ENCODE measurements around the gene TMEM134.

The TMEM134 gene

GRCh38 chr11:67496113-67496512, 27.1 kb upstream of the TMEM134 start:
- TF ChIP-seq, protein P1, sequence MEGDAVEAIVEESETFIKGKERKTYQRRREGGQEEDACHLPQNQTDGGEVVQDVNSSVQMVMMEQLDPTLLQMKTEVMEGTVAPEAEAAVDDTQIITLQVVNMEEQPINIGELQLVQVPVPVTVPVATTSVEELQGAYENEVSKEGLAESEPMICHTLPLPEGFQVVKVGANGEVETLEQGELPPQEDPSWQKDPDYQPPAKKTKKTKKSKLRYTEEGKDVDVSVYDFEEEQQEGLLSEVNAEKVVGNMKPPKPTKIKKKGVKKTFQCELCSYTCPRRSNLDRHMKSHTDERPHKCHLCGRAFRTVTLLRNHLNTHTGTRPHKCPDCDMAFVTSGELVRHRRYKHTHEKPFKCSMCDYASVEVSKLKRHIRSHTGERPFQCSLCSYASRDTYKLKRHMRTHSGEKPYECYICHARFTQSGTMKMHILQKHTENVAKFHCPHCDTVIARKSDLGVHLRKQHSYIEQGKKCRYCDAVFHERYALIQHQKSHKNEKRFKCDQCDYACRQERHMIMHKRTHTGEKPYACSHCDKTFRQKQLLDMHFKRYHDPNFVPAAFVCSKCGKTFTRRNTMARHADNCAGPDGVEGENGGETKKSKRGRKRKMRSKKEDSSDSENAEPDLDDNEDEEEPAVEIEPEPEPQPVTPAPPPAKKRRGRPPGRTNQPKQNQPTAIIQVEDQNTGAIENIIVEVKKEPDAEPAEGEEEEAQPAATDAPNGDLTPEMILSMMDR (IDR thresholded peaks at IDR 0.05) = no peak

GRCh38 chr11:67495234-67496005, 26.4 kb upstream of the TMEM134 start:
- TF ChIP-seq, protein P1 (IDR thresholded peaks at IDR 0.05) = no peak

DNA sequence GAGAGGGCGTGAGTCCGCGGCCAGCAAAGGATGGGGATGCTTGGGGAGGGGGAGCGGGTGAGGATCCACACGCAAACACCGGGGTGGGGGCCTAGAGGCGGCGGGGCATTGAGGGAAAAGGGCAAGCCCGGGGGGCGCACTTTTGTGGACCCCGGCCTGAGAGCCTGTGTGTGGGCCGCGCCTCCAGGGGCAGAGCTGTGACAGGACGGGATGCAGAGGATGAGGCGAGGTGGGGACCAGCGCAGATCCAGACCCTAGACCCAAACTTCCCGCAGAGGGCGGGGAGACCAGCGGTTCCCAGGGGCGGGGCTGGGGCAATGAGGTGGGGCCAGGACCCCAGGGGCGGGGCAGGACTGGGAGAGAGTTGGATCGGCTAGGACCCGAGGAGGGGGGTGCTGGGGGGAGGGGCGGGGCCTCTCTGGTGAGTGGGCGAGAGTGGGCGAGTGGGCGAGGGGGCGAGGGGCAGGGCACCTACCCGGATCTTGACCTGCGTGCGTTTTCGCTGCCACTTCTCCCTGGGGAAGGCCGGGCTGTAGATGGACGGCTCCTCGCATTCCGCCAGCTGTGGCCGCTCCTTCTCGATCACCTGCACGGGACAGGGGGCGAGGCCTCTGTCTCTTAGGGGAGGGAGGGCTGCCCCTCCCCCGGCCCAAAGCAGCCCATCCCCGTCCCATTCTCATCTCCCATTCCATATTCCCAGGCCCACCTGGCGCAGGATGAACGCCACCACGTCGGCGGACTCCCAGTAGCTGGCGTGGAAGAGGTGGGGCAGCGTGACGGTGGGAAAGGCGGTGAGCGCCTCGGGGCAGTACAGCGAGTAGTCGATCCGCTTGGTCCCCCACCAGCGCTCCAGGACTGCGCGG, 25.6 kb upstream of the TMEM134 start:
- TF ChIP-seq, protein P1 (IDR thresholded peaks at IDR 0.05) = no peak

DNA sequence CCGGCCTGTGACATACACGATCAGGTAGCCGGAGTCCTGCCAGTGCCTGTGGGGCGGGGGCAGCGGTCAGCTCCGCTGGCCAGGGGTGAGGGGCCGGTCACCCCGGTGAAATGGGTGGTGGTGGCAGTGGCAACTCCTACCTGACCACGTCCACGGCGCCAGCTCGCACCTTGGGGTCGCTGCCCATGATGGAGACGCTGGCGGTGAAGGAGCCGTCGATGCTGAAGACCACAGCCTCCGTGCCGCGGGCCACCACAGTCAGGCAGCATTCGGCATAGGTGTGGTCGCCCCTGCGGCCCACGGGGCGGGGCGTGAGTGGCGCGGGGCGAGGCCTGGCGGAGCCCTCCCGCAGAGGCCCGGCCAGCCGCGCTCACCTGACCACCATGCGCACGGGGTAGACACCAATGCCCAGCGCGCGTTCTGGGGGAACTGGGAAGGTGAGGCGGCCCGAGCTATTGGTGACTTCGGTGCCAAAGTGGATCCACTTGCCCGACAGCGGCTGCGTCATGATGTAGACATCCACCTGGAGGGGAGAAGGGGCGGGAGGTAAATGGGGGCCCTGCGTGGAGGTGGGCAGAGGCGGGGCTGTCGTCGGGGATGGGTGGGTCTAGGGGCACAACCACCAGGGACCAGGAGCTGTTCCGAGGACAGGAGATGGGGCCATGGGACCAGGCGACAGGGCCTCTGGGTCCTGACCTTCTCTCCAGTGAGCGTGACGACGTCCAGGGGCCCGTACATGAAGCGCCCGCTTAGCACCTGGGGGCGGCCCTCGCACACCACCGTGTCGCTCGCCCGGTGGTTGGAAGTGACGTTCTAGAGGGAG, 24.7 kb upstream of the TMEM134 start:
- TF ChIP-seq, protein P1 (IDR thresholded peaks at IDR 0.05) = no peak

DNA sequence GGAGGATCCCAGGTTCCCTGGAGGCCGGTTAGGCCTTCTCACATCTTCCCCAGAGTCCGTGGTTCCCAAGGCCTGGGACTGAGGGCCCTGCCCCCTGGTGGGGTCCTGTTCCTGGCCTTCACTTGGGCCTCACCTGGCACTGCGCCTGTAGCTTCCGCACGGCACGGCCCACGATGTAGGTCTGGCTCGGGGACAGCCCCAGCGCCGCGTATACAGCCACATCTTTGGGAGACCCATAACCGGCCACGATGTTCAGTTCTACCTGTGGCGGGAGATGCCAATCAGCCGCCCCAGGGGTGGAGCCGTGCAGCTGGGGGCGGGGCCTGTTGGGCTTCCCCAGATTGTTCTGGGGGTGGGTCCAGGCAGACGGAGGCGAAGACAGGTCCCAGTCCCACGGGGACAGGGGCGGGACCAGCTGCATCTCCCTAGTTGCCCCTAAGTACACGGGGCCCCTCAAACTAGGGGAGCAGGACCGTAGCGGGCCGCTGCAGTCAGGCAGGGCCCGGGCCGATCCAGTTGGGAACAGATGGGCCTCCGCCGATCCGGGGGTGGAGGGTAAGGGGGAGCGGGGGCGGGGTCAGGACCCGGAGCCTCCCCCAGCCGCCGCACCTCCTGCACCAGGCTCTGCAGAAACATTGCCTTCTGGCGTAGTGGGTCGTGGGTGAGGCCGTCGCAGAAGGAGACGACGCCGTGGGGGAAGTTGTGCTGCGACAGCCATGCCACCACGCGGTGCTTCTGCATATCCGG, 23.9 kb upstream of the TMEM134 start:
- TF ChIP-seq, protein P1 (IDR thresholded peaks at IDR 0.05) = no peak

DNA sequence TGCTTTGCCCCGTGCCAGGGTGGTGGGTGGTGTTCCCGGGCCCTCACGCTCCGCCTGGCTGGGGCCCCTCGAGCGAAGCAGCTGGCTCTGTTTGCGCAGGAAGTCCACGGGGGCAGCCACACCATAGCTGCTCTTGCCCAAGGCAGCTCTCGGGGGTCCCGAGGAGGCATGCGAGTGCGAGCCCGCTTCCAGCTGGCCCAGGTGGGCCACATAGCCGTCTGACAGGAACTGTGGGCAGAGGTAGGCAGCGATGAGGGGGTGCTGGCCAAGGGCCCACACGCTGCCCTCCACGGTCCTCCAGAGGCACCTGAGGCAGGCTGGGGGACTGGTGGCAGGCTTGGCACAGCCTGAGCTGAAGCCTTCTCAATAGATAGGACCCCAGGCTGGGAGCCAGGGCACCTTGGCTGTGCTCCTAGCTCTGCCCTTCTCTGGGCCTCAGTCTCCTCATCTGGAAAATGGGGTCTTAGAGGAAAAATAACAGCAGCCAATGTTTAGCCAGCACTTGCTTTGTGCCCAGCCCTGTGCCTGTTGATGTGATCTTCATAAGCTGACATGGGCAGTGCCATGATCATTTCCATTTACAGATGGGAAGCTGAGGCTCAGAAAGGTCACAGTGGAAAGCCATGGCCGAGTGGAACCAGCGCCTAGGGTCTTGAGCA, 23.1 kb upstream of the TMEM134 start:
- TF ChIP-seq, protein P1 (IDR thresholded peaks at IDR 0.05) = no peak
